ENCODE results near the gene EFCC1.

DNA sequence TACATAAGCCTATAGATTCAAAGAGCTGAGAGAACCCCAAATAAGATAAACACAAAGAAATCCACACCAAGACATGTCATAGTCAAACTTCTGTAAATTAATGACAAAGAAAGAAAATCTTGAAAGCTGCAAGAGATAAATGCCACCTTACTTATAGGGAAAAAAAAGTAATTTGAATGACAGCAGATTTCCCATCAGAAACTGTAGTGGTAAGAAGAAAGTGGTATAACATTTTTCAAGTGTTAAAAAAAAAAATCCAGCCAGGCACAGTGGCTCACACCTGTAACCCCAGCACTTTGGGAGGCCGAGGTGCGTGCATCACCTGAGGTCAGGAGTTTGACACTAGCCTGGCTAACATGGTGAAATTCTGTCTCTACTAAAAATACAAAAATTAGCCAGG is 44.7 kb upstream of the EFCC1 start:
- TF ChIP-seq, protein P1, sequence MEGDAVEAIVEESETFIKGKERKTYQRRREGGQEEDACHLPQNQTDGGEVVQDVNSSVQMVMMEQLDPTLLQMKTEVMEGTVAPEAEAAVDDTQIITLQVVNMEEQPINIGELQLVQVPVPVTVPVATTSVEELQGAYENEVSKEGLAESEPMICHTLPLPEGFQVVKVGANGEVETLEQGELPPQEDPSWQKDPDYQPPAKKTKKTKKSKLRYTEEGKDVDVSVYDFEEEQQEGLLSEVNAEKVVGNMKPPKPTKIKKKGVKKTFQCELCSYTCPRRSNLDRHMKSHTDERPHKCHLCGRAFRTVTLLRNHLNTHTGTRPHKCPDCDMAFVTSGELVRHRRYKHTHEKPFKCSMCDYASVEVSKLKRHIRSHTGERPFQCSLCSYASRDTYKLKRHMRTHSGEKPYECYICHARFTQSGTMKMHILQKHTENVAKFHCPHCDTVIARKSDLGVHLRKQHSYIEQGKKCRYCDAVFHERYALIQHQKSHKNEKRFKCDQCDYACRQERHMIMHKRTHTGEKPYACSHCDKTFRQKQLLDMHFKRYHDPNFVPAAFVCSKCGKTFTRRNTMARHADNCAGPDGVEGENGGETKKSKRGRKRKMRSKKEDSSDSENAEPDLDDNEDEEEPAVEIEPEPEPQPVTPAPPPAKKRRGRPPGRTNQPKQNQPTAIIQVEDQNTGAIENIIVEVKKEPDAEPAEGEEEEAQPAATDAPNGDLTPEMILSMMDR (IDR thresholded peaks at IDR 0.05; ENCODE audit: insufficient read depth, low read length, poor library complexity, severe bottlenecking) = no peak
- TF ChIP-seq EZH2phosphoT487 (conservative IDR thresholded peaks at IDR 0.05; ENCODE audit: low read length) = no peak
